Measurements from ENCODE around the gene NMNAT1.
"Not testable (repeated sequence)": the region's sequence is repeated elsewhere in the genome, so short reads cannot be mapped to it uniquely, and the experiment has no call there.

The NMNAT1 gene

GRCh38 chr1:9922342-9922741 is 20.9 kb upstream of the NMNAT1 start:
- no peak for DNase-seq

- no peak for DNase-seq
These were observed 16.0 kb upstream of the NMNAT1 start for GRCh38 chr1:9927259-9927658.

DNA sequence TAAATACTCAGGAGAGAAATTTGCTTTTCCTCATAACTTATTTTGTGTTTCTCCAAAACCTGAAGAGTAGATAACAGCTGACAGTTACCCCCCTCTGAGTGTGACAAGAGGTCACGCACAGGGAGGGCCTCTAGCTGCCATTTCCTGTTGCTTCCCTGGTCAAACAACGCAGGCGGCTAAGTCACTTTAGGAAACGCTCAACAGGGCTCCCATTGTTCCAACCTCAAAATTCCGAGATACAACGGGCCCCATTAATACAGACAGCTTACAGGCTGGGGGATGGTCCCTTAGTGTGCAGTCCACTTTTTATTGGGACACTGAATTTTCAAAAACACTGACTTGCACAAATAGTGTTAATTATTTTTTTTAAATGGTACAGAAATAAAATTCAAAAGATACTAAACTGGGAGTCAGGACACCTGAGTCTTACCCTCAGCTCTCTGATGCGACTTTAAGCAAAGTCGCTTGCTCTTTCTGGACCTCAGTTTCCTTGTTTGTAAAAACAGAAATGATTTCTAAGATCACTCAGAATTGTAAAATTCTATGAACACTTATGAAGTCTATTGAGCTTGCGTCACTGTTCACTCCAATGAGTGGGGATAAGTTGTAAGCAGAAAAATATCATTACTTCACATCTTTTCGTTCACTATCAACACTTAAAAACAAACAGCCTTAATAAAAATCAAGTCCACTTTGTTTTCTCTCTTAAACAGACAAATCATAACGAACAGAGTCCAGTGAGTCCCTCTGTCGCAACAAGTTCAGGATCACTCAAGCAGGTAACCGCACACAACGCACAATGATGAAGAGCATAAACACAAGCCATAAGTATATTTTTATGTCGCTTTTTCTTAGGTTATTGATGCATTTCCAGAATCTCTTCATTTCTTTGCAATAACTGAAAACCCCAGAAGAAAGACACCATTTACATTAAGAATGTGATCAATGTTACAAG is 13.6 kb upstream of the NMNAT1 start:
- DNase-seq = no peak

DNA sequence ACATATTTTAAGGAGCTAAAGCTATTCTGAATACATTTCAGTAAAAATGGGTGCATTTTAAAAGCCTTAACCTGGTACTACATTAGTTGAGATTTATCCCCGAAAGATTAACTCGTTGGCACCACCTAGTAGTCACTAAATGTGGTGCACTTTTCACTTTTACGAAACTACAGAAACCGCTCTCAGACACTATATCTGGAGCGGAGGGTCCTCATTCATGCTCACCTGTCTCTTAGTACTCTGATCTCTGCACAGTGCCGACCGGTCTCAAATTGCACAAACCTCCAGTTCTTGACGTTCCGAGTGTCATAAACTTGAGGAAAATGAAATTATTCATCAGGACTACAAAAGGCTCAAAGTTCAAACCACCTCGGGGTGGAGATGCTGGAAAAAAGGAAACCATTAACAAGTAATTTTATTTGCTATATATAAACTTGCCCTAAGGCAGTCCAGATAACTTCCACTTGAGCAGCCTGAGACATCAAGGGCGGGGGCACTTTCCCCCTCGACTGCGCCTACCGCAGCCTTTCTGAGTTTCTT is 806 bp upstream of the NMNAT1 start:
- DNase-seq = peak in 1 of 2 donors; percentile 43

DNA sequence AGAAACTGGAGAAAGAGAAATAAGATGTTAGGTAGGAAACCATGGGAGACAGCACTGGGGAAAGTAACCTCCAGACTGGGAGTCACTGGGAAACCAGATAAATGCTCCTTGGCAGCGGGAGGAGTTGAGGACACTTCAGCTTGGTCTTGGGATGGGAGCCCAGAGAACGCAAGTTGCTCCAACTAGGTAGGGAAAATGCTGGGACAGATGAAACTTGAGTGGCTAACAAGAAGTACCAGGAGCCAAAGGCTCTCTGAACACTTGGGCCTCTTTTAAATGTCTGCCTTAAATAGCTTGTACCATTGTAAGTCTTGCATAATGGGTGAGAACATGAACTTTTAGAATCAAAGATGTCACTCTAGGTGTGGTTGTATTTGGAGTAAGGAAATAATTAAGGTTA is 3.0 kb downstream of the NMNAT1 start:
- no peak for DNase-seq

- no peak for DNase-seq
These were observed 14.5 kb downstream of the NMNAT1 start for GRCh38 chr1:9957726-9958125.

DNA sequence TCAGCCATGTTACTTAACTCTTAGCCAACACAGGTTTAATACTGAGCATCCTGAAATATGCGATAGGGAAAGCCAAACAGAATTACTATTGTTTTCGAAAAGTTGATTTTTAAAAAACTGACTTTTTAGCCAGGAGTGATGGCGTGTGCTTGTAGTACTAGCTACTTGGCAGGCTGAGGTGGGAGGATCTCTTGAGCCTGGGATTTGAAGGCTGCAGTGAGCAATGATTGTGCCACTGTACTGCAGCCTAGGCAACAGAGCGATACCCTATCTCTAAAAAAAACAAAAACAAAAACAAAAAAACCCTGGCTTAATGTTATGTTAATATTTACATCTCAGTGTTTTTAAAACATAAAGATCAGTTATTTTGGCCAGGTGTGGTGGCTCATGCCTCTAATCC is 16.7 kb downstream of the NMNAT1 start:
- no peak for DNase-seq

DNA sequence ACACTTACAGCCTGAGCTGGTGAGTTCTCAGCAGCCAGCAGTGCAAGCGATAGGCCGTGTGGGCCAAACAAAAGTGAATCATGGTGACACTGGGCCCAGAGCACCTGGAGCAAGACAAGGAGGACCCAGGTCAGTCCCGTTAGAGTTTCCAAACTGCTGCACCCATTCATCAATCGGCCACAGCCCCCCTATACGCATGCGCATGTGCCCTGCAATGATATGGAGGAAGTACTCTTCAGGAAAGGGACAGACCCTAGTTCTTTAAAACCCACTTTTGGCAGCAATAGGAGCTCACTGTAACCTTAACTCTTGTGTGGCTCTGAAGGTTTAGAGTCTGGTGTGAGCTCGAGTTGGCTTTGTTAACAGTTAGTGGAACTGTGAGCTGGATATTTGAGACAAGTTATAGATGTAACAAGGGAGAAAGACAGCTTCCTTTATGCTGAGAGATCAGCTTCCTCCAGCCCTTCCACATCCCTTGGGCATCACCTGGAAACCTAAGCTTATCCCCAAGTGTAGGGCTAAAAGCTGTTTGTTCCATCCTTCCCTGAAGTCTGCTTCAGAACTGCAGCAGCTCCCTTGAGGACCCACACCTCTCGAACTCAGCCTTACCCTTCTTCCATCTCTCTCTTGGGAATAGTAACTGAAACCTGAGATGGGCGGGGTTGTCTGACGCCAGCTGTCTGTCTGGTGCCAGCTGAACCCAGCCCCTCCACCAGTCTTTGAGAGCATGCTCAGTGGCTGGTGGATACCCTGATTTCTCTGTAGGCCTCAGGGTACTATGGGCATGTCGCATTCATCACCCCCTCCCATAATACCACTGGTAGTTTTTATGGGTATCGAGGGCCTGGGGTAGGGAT is 17.7 kb downstream of the NMNAT1 start:
- DNase-seq = no peak

DNA sequence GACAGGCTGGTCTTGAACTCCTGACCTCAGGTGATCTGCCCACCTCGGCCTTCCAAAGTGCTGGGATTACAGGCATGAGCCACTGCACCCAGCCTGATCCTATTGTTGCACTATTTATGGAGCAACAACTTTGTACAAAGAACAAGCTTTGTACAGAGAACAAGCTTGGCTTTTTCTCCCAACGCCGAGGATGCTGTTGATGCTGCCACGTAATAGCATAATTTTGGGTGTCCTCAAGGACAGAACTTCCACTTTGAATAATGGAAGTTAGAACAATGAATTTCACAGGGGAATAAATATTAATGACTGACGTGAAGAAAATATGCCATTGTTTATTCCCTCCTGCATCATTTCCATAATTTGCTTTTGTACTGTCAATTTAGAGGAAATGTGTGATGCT is 41.0 kb downstream of the NMNAT1 start:
- DNase-seq = no peak

GRCh38 chr1:9985001-9985400 is 41.7 kb downstream of the NMNAT1 start:
- DNase-seq = no peak

GRCh38 chr1:9989773-9990172 is 46.5 kb downstream of the NMNAT1 start:
- DNase-seq = no peak

- DNase-seq = no peak
These were observed 47.7 kb downstream of the NMNAT1 start for GRCh38 chr1:9990944-9991343.

GRCh38 chr1:9992910-9993309 is 49.6 kb downstream of the NMNAT1 start:
- peak in 1 of 2 donors; percentile 40 for DNase-seq

- no peak for DNase-seq
These were observed 50.3 kb downstream of the NMNAT1 start for GRCh38 chr1:9993561-9994075.

DNA sequence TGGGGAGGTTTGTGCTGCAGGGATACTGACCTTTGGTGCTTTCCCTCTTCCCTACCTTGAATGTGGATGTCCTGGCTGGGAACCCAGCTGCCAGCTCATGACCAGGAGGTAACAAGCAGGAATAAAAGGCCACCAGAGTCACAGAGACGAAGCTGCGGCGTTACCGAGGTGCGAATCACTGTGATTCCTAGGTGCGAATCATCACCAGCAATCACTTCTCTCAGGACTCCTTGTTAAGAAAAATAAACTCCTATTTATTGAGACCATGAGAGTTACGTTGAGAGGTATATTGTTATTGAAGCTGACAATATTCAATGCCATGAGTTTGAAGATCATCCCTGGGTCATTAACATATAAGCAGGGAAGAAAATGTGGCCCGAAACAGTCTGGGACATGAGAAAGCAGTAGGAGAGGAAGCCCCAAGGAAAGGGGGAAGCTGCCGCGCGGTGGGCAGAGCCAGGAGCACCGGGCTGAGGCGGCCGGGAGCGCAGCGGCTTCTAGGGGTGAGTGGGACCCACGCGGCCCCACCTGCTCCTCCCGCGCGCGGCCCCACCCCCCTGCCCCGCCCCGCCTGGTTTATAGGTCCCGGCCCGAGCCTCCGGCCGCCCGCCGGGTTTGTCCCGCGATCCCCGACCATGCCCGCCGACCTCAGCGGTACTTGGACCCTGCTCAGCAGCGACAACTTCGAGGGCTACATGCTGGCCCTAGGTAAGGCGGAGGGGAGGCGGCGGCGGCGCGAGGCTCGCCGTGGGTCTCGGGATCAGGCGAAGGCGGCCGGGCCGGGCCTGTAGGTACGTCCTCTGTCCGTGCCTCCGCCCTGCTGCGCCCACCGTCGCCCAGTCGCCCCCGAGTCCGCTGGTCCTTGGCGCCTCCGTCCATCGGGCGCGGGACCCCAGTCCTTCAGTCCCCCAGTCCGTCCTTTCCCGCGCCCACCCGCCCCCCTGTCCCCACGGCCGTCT is 53.6 kb downstream of the NMNAT1 start, which contains the start of gene RBP7:
Gene RBP7 (plus strand): TSS at position 605 of the 959 bp plus-strand sequence. CDS start 31 bp downstream, at position 636.
- no peak for DNase-seq

GRCh38 chr1:10001016-10001665 is 57.9 kb downstream of the NMNAT1 start:
- no peak for DNase-seq

DNA sequence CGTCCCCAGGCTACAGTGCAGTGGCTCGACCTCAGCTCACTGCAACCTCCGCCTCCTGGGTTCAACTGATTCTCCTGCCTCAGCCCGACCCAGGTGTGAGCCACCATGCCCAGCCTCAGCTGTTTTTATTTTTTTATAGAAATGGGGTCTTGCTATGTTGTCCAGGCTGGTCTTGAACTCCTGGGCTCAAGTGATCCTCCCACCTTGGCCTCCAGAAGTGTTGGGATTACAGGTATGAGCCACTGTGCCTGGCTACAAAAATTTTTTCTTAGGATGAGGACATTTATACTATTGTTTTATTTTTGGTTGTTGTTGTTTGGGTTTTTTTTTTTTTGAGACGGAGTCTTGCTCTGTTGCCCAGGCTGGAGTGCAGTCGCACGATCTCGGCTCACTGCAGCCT is 62.0 kb downstream of the NMNAT1 start:
- DNase-seq = not testable (repeated sequence)

- no peak for DNase-seq
These were observed 63.9 kb downstream of the NMNAT1 start for GRCh38 chr1:10007169-10007568.

DNA sequence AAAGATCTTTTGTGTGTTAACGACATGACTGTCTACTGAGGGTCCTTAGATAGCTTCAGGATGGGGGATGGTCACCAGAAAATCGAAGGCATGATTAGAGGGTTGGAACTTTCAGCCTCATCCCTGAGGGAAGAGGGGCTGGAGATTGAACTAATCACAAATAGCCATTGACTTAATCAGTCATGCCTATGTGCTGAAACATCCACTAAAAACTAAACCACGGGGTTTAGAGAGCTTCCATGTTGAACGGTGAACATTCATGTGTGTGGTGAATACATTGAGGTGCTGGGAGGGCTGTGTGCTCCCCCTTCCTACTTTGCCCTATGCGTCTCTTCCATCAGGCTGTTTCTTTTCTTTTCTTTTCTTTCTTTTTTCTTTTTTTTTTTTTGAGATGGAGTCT is 70.7 kb downstream of the NMNAT1 start:
- DNase-seq = no peak

- no peak for DNase-seq
These were observed 76.3 kb downstream of the NMNAT1 start for GRCh38 chr1:10019561-10019960.

- no peak for DNase-seq
These were observed 76.8 kb downstream of the NMNAT1 start for GRCh38 chr1:10020086-10020485.
